Uterus (tissue), 2 donors: ENCODE data around the gene ACOXL.

ENCODE experiments used
- CTCF ChIP-seq, 4 experiments: fragments of 200-600 bp in 2 of 4; fragments of 450-650 bp in 2 of 4; sonication (generic) in 2 of 4; IDR thresholded peaks; one replicate each; pipeline ENCODE4 v1.5.1; 2016 to 2019; ENCODE audit warnings: antibody characterized with exemption in 4 of 4, mild to moderate bottlenecking in 2 of 4, moderate library complexity in 1 of 4
- POLR2A ChIP-seq, 2 donors: fragments of 450-650 bp; IDR thresholded peaks; one replicate each; pipeline ENCODE4 v1.6.1; 2016; ENCODE audit warnings: antibody characterized with exemption in 2 of 2, mild to moderate bottlenecking in 1 of 2, moderate library complexity in 1 of 2

GRCh38 chr2:111140815-111141214 is 408.4 kb downstream of the ACOXL start:
- TF ChIP-seq CTCF (IDR thresholded peaks at IDR 0.05), result no peak
- TF ChIP-seq POLR2A (IDR thresholded peaks at IDR 0.05), result no peak
